ENCODE measurements around the gene TDP2.
"Not testable (repeated sequence)": the region's sequence is repeated elsewhere in the genome, so short reads cannot be mapped to it uniquely, and the experiment has no call there.

Gene TDP2

DNA sequence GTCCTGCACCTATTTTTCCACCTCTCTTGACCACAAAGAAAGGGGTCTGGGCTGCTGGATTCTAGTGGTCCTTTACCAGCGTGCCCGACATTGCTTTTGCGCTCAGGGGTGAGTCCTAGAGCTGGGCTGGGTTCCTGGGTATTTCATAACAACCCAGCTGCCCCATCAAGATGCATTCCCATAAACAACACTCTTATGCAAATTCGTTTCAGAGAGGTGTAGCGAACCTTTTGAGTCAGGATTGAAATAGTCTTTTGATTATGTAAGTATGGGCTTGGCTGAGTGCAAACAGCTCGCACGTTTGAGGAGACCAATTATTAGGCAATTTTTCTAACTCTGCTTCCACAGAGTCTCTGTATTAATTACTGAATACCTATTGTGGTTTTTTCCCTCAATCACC is 13.9 kb upstream of the TDP2 start:
- DNase-seq (ENCODE audit: low read depth), result no peak

DNA sequence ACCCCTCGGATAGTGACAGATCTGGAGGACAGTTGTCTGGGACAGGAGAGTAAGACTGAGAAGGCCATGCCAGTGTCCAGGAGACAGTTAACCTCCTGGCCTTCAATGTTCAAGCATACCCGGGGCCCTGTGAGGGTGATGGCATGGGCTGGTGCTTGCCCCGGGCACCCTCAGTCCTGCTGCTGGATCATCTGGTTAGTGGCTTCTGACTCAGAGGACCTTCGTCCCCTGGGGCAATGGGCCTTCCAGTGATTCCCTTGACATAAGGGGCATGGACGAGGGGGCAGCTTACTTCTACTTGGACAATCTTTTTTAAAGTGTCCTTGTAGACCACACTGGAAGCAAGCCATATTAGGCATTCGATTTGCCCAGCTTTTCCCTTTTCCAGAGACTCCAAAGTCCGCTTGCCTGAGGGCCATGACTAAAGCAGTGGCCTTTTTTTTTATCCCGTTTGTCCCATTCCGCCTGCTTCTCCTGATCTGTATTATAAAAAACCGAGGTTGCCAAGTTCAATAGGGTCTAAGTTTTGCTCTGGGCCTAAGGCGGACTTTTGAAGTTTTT is 12.2 kb upstream of the TDP2 start:
- not testable (repeated sequence) for DNase-seq (ENCODE audit: low read depth)

DNA sequence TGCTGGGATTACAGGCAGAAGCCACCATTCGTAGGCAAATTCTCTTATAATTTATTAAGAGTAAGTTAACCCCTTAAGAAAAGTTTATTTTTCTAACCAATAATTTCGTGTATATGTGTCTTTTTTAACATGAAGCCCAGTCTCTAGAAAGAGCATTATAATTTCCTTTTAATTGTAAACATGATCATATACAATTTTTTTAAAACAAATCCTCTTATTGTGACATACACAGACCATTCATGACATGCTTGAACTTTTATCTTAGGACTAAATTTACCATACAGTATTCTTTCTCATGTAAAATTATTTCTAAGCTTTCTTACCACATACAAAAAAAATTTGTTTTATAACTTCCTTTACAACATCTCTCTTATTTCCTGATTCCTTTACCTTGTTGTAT is 6.9 kb upstream of the TDP2 start:
- no peak for DNase-seq (ENCODE audit: low read depth)

DNA sequence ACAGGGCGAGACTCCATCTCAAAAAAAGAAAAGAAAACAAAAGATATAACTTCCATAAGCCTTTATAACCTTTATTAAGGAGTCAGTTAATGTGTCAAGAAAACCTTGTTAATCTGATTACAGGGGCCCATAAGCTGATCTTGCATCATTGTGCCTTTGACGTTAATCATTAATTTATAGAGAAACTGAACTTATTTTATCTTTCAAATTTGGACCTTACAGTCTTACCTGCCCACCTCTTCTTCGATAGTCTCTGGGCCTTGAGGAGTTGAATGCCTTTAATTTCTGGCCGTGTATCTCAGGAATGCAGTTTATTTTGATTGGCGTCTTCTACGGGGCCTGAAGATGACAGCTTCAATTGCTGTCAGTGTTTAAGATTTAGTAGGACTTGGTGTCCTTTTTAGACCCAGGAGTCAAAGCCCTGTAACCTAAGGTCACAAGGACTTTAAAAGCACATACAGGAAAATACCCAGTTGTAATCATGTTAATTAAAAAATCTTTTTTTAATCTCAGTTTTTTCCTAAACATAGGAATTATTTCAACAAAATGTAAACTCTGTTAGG is 6.0 kb upstream of the TDP2 start:
- no peak for DNase-seq (ENCODE audit: low read depth)

DNA sequence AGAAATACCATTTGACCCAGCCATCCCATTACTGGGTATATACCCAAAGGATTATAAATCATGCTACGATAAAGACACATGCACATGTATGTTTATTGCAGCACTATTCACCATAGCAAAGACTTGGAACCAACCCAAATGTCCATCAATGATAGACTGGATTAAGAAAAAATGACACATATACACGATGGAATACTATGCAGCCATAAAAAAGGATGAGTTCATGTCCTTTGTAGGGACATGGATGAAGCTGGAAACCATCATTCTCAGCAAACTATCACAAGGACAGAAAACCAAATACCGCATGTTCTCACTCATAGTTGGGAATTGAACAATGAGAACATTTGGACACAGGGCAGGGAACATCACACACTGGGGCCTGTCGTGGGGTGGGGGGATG is 4.4 kb upstream of the TDP2 start:
- not testable (repeated sequence) for DNase-seq (ENCODE audit: low read depth)

DNA sequence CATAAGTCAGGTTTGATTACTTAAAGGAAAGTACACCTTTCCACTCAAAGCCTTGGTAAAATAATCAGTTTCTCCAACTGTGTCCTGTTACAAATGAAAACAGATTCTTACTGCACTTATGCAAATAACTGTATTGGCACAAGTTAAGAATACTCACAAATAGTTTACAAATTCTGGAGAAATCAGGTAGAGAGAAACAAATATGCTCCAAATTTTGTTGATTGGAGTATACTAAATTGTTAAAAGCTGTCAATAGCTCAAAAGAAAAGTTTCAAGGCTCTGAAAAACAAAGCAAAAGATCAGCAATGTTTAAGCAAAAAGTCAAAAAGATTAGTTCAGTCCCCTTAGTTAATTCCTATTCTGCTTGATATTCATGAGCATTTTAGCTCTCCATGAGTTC is 3.8 kb upstream of the TDP2 start:
- not testable (repeated sequence) for DNase-seq (ENCODE audit: low read depth)

DNA sequence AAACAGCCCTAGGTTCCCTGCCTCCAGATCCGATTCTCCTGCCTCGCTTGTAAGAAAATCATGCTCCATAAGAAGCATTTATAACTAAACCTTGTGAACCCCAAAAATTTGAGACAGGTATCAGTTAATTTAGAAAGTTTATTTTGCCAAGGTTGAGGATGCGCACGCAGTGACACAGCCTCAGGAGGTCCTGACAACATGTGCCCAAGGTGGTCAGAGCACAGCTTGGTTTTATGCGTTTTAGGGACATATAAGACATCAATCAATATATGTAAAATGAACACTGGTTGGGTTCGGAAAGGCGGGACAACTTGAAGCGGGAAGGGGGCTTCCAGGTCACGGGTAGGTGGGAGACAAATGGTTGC is 2.3 kb upstream of the TDP2 start:
- DNase-seq (ENCODE audit: low read depth), result no peak

DNA sequence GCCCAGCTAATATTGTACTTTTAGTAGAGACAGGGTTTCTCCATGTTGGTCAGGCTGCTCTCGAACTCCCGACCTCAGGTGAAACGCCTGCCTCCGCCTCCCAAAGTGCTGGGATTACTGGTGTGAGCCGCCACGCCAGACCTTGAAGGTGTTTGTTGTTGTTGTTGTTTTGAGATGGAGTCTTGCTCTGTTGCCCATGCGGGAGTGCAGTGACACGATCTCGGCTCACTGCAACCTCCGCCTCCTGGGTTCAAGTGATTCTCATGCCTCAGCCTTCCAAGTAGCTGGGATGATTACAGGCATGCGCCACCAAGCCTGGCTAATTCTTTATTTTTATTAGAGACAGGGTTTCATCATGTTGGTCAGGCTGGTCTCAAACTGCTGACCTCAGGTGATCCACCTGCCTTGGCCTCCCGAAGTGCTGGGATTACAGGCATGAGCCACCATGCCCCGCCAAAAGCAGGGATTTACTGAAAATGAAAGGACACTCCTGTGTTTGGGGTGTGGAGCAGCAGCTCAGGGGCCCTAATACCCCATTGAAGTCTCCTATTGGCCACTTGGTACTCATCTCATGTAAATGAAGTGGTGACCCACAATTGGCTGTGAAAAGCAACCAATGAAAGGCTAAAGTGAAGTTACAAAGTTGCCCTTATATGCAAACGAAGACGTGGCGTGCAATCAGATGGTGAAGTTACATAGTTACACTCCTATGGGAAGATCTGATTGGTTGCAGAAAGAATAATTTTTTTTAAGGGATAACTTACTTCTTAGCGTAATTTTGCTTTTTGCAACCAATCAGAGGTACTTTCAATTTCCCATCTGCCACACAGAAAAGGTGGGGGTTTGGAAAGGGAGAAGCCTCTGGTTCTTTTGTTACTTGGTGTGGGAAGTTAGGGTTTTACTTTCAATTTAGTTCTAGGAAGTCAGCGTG is 1.6 kb upstream of the TDP2 start:
- not testable (repeated sequence) for DNase-seq (ENCODE audit: low read depth)

DNA sequence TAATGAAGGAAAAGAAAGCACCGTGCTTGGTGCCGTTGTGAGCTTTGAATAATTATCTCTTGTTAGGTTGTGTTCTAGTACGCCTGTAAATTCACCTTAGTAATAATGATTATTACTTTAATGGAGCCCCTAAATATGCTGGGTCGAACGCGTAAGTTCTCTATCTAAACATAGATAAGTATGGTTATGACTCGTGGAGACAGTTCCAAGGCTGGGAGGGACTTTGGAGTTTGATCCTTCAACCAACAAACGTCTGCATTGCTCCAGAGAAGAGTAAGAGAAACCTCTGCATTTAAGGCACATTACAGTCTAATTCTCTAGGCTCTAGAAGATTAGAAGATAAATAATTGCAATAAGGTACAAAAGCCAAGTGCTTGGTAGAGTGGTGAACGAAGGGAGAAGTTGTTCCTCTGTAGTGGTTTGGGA is 692 bp upstream of the TDP2 start:
- DNase-seq (ENCODE audit: low read depth), result no peak

DNA sequence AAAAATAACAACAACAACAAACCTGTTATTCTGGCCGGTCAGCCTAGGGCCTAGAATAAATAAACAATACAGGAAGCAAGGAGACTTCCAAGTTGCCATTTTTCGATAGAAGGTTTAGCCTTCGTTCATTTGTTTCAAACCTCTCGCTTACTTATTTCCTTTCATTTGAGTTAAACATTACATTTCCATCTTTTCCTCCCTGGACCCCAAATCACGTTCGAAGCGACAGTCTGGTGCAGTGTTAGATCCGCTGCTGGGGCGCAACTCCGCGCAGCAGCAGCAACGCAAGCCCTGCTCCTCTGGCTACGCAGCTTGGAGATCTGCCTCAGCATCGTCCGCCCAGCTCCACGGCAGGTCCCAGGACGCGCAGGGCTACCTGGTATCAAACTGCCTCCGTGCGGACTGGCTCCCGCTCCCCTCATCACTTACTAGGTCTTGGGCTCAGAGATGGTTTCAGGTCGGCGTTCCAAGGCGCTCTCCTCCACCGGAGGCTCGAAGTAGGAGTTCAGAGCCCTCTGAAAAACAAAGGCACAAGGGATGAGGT is 530 bp downstream of the TDP2 start:
- DNase-seq (ENCODE audit: low read depth), result no peak

DNA sequence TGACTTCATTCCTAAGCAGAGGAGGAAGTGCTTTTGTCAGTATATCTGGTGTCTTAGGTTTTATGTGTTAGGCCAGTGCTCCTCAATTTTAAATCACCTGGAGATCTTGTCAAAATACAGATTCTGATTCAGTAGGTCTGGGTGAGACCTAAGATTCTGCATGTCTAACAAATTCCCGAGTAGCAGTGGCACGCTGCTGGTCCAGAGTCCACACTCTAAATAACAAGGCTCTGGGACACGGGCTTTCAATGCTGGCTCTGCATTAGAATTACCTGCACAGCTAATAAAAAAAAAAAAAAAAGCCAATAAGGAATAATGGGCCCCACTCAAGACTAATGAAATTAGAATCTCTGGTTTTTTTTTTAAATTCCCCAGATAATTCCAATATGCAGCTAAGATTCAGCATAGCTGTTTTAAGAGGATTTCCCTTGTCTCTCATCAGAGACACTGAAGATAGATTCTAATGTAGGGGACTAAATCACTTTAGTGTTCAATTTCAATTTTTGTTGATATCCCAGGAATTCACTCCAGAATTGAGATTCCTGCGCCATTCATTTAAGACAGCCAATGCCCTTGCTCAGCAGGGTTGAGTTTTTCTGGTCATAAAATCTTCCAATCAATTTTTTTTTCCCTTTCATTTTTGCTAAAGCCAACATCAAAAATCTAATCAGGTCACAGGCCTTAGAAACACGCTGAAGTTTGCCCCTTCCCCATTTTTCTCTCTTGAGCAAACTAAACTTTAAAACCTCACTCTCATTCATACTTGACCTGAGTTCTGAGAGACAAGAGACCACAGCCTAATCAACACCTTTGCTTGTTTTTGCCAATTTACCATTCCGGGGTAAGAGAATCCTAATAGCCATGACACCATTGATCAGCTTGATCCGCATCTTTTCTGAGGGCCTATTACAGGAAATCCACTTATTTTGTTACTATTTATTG is 2.4 kb downstream of the TDP2 start:
- no peak for DNase-seq (ENCODE audit: low read depth)

DNA sequence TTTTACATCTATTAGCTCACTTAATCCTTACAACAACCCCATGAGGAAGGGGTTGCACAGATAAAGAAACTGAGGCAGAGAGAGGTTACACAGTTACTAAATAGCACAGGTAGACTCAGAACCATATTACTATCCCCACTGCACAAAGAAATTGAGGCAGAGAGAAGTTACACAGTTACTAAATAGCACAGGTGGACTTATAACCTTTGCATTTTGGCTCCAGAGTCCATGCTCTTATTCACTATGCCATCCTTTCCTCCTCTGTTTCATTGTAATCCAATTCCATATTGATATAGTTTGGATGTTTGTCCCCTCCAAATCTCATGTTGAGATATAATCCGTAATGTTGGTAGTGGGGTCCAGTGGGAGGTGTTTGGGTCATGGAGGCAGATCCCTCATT is 3.5 kb downstream of the TDP2 start:
- DNase-seq (ENCODE audit: low read depth), result no peak

DNA sequence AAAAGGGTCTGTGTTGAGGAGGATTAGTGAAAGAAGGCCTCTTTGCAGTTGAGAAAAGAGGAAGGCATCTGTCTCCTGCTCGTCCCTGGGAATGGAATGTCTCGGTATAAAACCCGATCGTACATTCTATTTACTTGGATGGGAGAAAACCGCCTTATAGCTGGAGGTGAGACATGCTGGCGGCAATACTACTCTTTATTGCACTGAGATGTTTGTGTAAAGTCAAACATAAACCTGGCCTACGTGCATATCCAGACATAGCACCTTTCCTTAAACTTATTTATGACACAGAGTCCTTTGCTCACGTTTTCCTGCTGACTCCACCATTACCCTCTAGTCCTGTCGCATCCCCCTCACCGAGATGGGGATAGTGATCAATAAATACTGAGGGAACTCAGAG is 4.5 kb downstream of the TDP2 start:
- no peak for DNase-seq (ENCODE audit: low read depth)

DNA sequence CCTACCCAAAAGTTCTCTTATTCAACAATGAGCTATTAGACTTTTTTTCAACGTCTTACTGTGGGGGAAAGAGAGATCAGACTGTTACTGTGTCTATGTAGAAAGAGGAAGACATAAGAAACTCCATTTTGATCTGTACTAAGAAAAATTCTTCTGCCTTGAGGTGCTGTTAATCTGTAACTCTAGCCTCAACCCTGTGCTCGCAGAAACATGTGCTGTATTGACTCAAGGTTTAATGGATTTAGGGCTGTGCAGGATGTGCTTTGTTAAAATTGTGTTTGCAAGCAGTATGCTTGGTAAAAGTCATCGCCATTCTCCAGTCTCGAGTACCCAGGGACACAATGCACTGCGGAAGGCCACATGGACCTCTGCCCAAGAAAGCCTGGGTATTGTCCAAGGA is 4.9 kb downstream of the TDP2 start:
- not testable (repeated sequence) for DNase-seq (ENCODE audit: low read depth)

DNA sequence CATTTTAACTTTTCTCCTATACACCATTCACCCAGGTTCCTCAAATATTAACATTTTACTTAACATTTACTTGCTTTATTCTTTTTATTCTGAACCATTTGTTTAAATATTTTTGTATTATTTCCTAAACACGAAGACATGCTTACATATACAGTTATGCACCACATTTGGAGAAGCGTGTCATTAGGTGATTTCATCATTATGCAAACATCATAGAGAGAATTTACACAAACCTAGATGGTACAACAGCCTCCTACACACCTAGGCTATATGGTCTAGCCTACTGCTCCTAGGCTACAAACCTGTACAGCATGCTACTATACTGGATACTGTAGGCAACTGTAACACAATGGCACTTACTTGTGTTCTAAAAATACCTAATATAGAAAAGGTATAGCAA is 6.6 kb downstream of the TDP2 start:
- no peak for DNase-seq (ENCODE audit: low read depth)

DNA sequence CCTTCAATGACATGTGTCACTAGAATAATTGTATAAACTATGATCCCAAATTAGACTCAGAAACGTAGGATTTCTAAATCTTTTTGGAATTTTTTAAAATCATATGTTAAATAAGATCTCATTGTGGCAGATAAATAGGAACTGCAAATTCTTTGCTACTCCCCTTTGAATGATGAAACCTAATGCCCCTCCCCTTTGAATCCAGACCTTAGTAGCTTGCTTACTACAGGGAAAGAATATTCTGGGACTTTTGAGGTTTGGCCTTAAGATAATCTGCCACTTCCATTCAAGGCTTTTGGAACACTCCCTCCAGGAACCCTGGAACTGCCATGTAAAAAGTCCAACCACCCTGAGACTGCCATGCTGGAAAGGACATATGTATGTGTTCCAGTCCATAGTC is 7.1 kb downstream of the TDP2 start:
- DNase-seq (ENCODE audit: low read depth), result no peak

DNA sequence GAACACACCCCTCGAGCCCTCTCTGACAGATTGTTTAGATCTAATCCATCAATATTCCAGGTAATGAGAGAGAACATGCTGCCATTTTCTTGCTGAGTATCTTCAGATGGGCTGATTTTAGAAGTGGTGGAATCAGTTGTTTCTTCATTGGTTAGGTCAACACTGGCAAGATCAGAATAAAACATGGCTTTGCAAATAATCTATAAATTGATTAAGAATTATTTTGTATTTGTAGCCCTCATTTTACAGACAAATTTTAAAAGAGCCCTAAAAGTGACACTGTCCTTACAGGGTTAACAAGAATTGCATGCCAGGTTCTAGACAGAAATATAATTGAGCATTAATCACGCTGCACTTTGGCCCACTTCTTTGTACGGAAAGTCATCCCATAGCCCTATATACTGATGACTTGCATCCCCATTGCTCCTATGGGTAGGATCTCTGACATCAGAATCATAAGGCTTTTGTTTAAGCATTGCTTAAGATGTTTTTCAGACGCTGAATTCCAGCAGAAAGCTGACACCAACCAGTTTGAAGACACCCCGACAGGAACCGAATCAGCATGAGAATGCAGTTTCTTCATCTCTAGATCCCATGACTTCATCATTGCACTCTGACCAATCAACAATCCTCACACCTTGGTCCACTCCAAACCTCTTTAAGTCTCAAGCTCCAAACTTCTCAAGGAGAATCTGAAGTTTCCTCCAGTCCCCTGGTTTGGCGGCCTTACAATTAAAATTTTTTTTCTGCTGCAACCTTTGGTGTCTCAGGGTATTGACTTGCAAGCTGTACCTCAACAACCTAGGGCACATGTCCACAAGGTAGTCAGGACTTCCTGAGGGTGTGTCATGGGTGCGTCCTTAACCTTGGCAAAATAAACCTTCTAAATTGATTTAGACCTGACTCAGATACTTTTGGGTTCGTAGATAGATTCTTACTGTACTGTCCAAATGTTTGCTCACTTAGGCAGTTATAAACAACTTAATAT is 7.8 kb downstream of the TDP2 start:
- no peak for DNase-seq (ENCODE audit: low read depth)

DNA sequence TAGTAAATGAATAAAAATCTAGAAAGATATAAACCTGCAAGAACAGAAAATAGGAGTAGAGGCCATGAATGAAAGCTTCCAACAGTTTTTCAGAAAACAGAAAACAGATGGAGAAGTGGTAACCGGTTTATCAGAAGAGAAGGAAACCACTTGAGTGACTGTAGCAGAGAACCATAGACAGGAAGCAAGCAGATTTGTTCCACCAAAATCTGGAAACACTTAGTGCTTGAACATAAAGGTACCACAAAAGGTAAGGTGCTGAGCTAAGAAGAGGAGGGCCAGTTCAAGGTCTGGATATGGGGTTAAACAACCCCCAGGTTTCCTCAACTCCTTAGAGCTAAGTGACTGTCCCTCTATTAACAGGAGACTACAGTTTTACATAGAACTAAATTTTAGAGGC is 11.5 kb downstream of the TDP2 start:
- no peak for DNase-seq (ENCODE audit: low read depth)

DNA sequence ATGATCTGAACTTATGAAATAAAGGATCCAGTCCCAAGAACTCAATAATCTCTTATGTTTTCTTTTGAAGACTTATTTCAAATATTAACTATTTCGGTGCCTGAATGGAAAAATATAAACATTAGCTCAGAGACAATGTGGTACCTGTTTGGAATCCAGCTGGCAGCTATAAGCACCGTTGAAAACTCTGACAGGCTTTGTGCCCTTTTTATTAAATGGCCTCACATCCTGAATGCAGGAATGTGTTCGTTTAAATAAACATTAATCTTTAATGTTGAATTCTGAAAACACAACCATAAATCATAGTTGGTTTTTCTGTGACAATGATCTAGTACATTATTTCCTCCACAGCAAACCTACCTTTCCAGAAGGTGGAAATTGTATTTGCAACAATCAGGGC is 16.3 kb downstream of the TDP2 start:
- DNase-seq (ENCODE audit: low read depth), result no peak

DNA sequence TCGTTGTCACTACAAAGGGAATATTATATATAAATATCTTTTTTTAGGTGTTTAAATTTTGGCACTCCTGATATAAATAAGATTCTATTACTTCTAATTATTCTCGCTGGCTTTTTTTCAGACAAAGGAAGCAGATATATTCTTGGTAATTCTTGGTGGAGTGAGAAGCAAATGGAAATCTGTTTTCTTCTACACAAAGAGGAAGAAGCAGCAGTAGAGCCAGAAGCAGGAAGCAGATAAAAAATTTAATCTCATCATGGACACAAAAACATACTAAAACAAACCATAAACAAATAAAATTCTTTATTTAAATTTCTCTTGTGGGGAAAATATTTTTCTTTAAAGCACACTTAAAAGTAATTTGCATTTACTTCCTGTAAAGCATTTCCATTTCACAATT is 17.0 kb downstream of the TDP2 start:
- no peak for DNase-seq (ENCODE audit: low read depth)

DNA sequence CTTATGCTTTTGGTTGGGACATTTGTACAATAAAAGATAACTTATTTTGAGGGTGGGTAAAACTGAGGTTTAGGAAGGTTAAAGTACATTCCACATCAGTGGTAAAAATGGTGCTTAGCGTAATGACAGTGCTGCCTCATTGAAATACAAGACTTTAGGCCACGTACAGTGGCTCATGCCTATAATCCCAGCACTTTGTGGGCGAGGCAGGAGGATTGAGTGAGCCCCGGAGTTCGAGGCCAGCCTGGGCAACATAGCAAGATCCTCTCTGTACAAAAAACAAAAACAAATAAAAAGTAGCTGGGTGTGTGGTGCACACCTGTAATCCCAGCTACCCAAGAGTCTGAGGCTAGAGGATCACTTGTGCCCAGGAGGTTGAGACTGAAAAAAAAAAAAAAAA is 18.4 kb downstream of the TDP2 start:
- DNase-seq (ENCODE audit: low read depth), result no peak
